ENCODE data around the gene PHACTR4. TPM values are rescaled to one million over a fixed set of nuclear protein-coding genes. Genes with fewer than 3 reads are reported as not detected.
"Not testable (repeated sequence)": the region's sequence is repeated elsewhere in the genome, so short reads cannot be mapped to it uniquely, and the experiment has no call there.

The PHACTR4 gene
- total RNA-seq, 2 experiments from 2014 or later = 29.0 to 34.9 TPM

DNA sequence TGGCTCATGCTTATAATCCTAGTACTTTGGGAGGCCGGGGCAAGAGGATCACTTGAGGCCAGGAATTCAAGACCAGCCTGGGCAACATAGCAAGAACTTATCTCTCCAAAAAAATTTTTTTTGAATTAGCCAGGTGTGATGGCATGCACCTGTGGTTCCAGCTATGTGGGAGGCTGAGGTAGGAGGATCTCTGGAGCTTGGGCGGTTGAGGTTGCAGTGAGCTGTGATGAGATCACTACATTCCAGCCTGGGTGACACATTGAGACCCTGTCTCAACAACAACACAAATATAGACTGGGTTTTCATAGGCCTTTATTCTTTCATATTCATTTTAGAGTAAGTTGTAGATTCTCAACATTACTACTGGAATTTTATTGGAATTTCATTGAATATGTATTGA is 27.9 kb upstream of the PHACTR4 start:
- H3K27me3 Mint-ChIP-seq = no peaks in the 10 kb centered on the region
- no peaks in the 10 kb centered on the region for H3K36me3 Mint-ChIP-seq (ENCODE audit: low read depth)
- H3K4me3 Mint-ChIP-seq = no peak overlapping the region
- CTCF ChIA-PET = interaction anchor here (0.8 to 1.1 kb wide), 2 partner anchors 12 to 24 kb away, joined by 3 read pairs; no protein-coding TSS in a partner anchor
- no peaks in the 10 kb centered on the region for H3K9me3 Mint-ChIP-seq
- no peak for DNase-seq
- POLR2A ChIA-PET = interaction anchor here (0.7 kb wide), 1 partner anchor 323 kb away, joined by 3 read pairs; no protein-coding TSS in a partner anchor
- no peak overlapping the region for H3K27ac Mint-ChIP-seq
- H3K4me1 Mint-ChIP-seq = peaks cover 8% of the 10 kb centered on the region

DNA sequence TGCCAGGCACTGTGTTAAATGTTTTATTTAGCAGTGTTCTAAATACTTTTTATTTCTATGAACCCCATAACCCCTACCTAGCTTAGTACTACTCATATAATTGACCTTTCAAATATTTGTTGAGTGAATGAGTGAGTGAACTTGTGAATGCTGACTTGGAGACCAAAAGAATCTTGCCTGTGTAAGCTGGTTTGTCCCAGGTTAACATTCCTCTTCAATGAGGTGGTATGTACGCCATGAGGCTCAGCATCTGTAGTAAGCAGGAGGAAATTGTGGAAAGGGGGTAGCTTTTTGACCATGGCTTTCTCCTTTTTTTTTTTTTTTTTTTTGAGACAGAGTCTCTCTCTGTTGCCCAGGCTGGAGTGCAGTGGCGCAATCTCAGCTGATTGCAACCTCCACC is 26.1 kb upstream of the PHACTR4 start:
- ChIA-PET POLR2A (no interaction called here), CTCF (interaction anchor here (1.2 to 2.1 kb wide), 3 partner anchors 11 to 92 kb away, joined by 4 to 8 read pairs (median 4); partner anchors contain the start of gene MED18)
- Mint-ChIP-seq H3K36me3 (ENCODE audit: low read depth) (no peaks in the 10 kb centered on the region), H3K9me3 (no peaks in the 10 kb centered on the region), H3K27ac (no peak overlapping the region), H3K4me1 (peaks cover 8% of the 10 kb centered on the region), H3K27me3 (no peaks in the 10 kb centered on the region), H3K4me3 (no peak overlapping the region)
- no peak for DNase-seq

DNA sequence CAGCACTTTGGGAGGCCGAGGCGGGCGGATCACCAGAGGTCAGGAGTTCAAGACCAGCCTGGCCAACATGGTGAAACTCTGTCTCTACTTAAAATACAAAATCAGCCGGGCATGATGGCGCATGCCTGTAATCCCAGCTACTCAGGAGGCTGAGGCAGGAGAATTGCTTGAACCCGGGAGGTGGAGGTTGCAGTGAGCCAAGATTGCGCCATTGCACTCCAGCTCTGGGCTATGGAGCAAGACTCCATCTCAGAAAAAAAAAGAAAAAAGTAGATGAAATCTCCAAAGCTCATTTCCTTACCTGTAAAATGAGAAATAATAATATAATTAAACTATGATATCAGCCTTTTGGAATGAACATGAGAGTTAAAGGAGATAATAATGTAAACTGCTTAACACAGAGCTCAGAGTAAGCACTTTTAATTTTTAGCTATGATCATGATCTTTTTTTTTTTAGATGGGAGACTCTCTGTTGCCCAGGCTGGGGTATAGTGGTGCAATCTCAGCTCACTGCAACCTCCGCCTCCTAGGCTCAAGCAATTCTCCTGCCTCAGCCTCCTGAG is 16.2 kb upstream of the PHACTR4 start:
- CTCF ChIA-PET = interaction anchor here (0.5 to 2.2 kb wide), 9 partner anchors 9 to 213 kb away, joined by 3 to 8 read pairs (median 4); no protein-coding TSS in a partner anchor
- POLR2A ChIA-PET; DNase-seq; H3K4me3 Mint-ChIP-seq; H3K27ac Mint-ChIP-seq; H3K9me3 Mint-ChIP-seq; H3K36me3 Mint-ChIP-seq (ENCODE audit: low read depth); H3K4me1 Mint-ChIP-seq; H3K27me3 Mint-ChIP-seq: not testable (repeated sequence)

DNA sequence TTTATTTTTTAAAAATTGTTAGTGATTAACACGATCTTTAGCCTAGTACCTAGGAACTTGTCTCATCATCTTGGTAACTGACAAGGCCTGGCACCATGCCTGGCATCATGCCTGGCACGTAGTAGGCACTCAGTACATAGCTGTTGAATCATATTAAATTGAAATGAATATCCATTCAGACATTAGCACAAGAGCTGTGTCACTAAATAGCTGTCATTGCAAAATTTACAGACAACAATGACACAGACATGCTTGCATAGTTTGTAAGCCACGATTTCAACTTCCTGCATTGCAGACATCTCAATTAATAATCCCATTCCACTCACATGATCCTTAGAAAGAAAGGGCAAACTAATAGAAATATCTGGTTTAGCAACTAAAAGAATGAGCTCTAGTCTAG is 15.4 kb upstream of the PHACTR4 start:
- Mint-ChIP-seq H3K27me3 (no peaks in the 10 kb centered on the region), H3K27ac (no peak overlapping the region), H3K4me1 (peaks cover 5% of the 10 kb centered on the region), H3K4me3 (no peak overlapping the region), H3K36me3 (ENCODE audit: low read depth) (no peaks in the 10 kb centered on the region), H3K9me3 (no peaks in the 10 kb centered on the region)
- POLR2A ChIA-PET = no interaction called here
- no peak for DNase-seq
- CTCF ChIA-PET = interaction anchor here (0.6 to 2.2 kb wide), 8 partner anchors 8 to 467 kb away, joined by 3 to 8 read pairs (median 4); no protein-coding TSS in a partner anchor

DNA sequence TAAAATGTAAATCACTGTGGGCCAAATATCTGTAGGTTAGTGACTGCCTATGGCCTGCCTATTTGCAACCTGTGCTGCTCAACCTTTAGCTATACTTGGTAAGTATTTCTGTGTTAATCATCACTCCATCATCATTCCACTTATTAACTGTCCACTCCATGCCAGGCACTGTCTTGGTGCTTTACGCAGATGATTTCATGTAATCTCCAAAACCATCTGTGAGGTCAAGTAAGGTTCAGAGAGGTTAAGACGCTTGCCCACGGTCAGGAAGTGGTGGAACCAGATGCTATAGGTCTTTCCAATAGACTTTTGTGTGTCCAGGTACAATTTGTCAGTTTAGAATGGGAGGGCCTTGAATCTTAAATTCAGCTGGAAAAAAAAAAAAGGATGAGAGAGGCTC is 10.8 kb upstream of the PHACTR4 start:
- CTCF ChIA-PET = interaction anchor here (0.6 to 2.4 kb wide), 5 partner anchors 10 to 111 kb away, joined by 3 to 12 read pairs (median 4); no protein-coding TSS in a partner anchor
- POLR2A ChIA-PET = no interaction called here
- no peak for DNase-seq
- Mint-ChIP-seq H3K27me3 (peaks cover 3% of the 10 kb centered on the region), H3K27ac (no peak overlapping the region), H3K9me3 (no peaks in the 10 kb centered on the region), H3K4me1 (peaks cover 8% of the 10 kb centered on the region), H3K36me3 (ENCODE audit: low read depth) (no peaks in the 10 kb centered on the region), H3K4me3 (no peak overlapping the region)

DNA sequence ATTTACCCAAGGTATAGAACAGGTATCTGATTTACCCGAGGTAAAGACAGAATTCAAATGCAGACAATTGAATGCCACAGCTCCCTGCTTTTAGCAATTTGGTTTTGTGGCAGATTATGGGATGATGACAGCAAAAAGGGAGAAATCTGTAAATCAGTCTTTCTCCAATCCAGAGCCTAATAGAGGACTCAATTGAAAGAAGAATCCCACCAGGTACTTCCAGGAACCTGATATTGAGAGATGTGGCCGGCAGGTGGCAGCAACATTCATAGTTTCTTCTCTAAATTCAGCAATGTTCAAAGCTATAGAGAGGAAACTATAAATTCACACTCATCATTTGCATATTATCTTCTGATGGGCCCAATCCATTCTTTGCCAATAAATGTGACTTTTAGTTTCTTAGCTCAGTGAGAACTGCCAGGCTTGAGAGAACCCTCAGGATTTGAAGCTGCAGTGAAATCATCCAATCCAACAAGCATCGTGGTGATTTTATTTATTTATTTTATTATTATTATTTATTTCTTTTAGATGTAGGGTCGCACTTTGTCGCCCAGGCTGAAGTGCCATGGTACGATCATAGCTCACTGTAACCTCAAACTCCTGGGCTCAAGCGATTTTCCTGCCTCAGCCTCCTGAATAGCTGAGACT is 9.8 kb upstream of the PHACTR4 start:
- Mint-ChIP-seq H3K27me3 (peaks cover 3% of the 10 kb centered on the region), H3K9me3 (no peaks in the 10 kb centered on the region), H3K36me3 (ENCODE audit: low read depth) (no peaks in the 10 kb centered on the region), H3K4me3 (no peak overlapping the region), H3K4me1 (peaks cover 8% of the 10 kb centered on the region), H3K27ac (no peak overlapping the region)
- ChIA-PET POLR2A (interaction anchor here (0.6 kb wide), 1 partner anchor 121 kb away, joined by 5 read pairs; no protein-coding TSS in a partner anchor), CTCF (interaction anchor here (0.6 to 2.4 kb wide), 14 partner anchors 9 to 518 kb away, joined by 3 to 12 read pairs (median 4); partner anchors contain the start of gene MED18)
- DNase-seq = peak; percentile 81

DNA sequence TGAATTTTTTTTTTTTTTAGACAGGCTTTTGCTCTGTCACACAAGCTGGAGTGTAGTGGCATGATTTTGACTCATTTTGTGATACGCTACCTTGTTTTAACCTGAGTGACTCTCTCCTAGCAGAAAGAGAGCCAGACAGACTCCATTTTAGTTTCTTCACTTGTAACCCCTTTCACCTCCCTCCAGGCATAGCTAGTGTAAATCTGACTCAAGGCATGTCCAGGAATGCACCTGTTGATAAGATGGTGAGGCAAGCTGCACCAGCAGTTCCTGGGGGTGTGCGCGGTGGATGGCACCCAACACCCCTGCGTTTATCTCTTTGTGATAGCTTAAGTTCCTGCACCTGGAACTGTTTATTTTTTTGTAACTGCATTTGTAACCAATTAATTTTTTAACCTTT is 4.7 kb upstream of the PHACTR4 start:
- Mint-ChIP-seq H3K4me1 (peaks cover 12% of the 10 kb centered on the region), H3K4me3 (no peak overlapping the region), H3K27me3 (peaks cover 5% of the 10 kb centered on the region), H3K36me3 (ENCODE audit: low read depth) (no peaks in the 10 kb centered on the region), H3K9me3 (no peaks in the 10 kb centered on the region), H3K27ac (no peak overlapping the region)
- no peak for DNase-seq
- CTCF ChIA-PET = interaction anchor here (0.7 to 1.2 kb wide), 2 partner anchors 17 to 208 kb away, joined by 3 to 5 read pairs; no protein-coding TSS in a partner anchor
- POLR2A ChIA-PET = no interaction called here

DNA sequence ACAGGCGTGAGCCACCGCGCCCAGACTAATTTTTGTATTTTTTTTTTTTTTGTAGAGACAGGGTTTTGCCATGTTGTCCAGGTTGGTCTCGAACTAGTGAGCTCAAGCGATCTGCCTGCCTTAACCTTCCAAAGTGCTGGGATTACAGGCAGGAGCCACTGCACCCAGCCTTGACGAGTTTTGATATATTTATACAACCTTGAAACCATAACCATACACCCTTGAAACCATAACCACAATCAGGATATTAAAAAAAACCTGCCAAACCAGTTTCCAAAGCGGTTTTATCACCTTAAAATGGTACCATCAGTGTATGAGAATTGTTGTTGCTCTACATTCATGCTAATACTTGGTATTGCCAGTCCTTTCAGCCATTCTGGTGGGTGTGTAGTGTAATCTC is 3.7 kb upstream of the PHACTR4 start:
- POLR2A ChIA-PET = no interaction called here
- Mint-ChIP-seq H3K36me3 (ENCODE audit: low read depth) (no peaks in the 10 kb centered on the region), H3K4me1 (peaks cover 19% of the 10 kb centered on the region), H3K4me3 (no peak overlapping the region), H3K9me3 (no peaks in the 10 kb centered on the region), H3K27me3 (peaks cover 5% of the 10 kb centered on the region), H3K27ac (no peak overlapping the region)
- no peak for DNase-seq
- CTCF ChIA-PET = interaction anchor here (0.6 to 0.7 kb wide), 2 partner anchors 141 to 242 kb away, joined by 3 read pairs; no protein-coding TSS in a partner anchor

DNA sequence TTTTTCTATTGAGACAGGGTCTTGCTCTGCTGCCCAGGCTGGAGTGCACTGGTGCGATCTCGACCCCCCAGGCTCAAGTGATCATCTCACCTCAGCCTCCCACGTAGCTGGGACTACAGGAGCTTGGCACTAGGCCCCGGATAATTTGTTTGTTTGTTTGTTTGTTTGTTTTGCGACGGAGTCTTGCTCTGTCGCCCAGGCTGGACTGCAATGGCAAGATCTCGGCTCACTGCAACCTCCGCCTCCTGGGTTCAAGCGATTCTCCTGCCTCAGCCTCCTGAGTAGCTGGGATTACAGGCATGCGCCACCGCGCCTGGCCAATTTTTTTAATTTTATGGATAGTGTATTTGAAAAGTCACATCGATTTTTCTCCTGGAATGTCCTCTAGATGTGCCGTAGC is 932 bp upstream of the PHACTR4 start:
- POLR2A ChIA-PET; H3K27me3 Mint-ChIP-seq; H3K36me3 Mint-ChIP-seq (ENCODE audit: low read depth); H3K9me3 Mint-ChIP-seq; DNase-seq: not testable (repeated sequence)
- Mint-ChIP-seq H3K4me1 (peaks cover 28% of the 10 kb centered on the region), H3K27ac (peak overlapping the region; percentile 94), H3K4me3 (peak overlapping the region; percentile 85)
- CTCF ChIA-PET = interaction anchor here (1.2 to 1.3 kb wide), 2 partner anchors 9 to 15 kb away, joined by 4 to 5 read pairs; no protein-coding TSS in a partner anchor

DNA sequence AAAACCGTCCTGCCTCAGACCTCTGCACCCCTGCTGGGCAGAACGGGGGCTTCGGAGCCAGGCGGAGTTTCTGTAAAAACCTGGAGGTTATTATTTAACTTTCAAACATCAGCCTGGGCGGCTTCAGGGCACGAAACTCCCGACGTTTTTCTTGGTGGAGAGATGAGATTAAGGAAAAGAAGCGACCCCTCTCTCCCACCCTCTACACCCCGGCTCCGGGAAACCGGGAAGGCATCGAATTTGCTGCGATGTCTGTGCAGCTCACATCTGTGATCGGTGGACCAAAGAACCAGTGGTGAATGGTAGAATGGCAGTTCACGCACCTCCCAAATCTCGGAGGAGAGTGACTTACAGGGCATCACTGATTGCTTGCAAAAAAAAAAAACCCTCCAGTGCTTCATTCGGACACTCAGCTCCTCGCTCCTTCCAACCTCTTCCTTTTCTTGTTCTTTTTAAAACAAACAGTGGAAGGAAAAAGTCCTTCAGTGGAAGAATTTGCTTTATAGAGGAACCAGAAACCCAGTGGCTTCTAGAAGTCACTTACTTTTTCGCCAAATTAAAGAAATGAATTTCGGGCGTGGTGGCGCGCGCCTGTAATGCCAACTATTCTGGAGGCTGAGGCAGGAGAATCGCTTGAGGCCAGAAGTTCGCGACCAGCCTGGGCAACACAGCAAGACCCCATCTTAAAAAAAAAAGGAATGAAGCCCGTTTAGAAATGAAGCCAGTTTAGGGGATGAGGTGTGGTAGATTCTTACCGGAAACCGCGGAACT is 884 bp downstream of the PHACTR4 start:
- peak; percentile 37 for DNase-seq
- CTCF ChIA-PET = interaction anchor here (0.9 to 1.9 kb wide), 3 partner anchors 10 to 54 kb away, joined by 3 to 4 read pairs (median 4); no protein-coding TSS in a partner anchor
- H3K4me3 Mint-ChIP-seq = peak overlapping the region; percentile 85
- H3K36me3 Mint-ChIP-seq (ENCODE audit: low read depth) = peaks cover 16% of the 10 kb centered on the region
- POLR2A ChIA-PET = interaction anchor here (0.7 kb wide), 1 partner anchor 163 kb away, joined by 5 read pairs; no protein-coding TSS in a partner anchor
- peaks cover 32% of the 10 kb centered on the region for H3K4me1 Mint-ChIP-seq
- H3K27ac Mint-ChIP-seq = peak overlapping the region; percentile 94
- H3K27me3 Mint-ChIP-seq = no peaks in the 10 kb centered on the region
- H3K9me3 Mint-ChIP-seq = no peaks in the 10 kb centered on the region

DNA sequence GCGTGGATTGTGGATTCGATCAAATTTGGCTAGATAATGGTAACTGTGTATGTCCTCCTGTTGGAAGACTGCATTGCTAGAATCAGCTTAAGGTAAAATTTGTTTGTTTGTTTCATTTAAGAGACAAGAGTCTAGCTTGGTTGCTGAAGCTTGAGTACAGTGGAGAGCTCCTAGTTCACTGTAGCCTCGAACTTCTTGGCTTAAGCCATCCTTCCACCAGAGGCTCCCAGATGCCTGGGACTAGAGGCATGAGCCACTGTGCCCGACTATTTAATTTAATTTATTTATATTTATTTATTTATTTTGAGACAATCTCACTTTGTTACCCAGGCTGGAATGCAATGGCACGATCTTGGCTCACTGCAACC is 1.5 kb downstream of the PHACTR4 start:
- Mint-ChIP-seq H3K9me3 (no peaks in the 10 kb centered on the region), H3K27me3 (no peaks in the 10 kb centered on the region), H3K36me3 (ENCODE audit: low read depth) (peaks cover 17% of the 10 kb centered on the region), H3K27ac (peak overlapping the region; percentile 94), H3K4me3 (peak overlapping the region; percentile 85), H3K4me1 (peaks cover 30% of the 10 kb centered on the region)
- CTCF ChIA-PET = interaction anchor here (1.1 to 1.5 kb wide), 2 partner anchors 13 to 53 kb away, joined by 4 to 5 read pairs; no protein-coding TSS in a partner anchor
- POLR2A ChIA-PET = no interaction called here
- DNase-seq = no peak

DNA sequence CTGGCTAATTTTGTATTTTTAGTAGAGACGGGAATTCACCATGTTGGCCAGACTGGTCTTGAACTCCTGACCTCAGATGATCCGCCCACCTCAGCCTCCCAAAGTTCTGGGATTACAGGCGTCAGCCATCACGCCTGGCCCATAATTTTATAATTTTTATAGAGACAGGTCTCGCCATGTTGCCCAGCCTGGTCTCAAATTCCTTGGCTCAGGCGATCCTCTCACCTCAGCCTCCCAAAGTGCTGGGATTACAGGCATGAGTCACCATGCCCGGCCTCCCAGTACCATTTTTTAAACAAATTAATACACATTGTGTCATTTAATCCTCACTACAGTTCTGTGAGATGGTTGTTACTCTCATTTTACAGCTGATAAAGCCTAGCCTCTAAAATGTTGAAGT is 3.9 kb downstream of the PHACTR4 start:
- H3K4me3 Mint-ChIP-seq, H3K27ac Mint-ChIP-seq, POLR2A ChIA-PET: not testable (repeated sequence)

More for the DNA sequence above, 3.9 kb downstream of the PHACTR4 start:
- not testable (repeated sequence) for H3K9me3 Mint-ChIP-seq, H3K27me3 Mint-ChIP-seq, DNase-seq
- peaks cover 19% of the 10 kb centered on the region for H3K36me3 Mint-ChIP-seq (ENCODE audit: low read depth)
- H3K4me1 Mint-ChIP-seq = peaks cover 32% of the 10 kb centered on the region
- CTCF ChIA-PET = interaction anchor here (0.7 kb wide), 2 partner anchors 15 to 23 kb away, joined by 3 read pairs; no protein-coding TSS in a partner anchor
